HG02885 (cell line): ENCODE data around the gene NR2F6.

Experiments used
- ATAC-seq: cut with Tn5 transposase; IDR thresholded peaks from one replicate; pipeline ENCODE4 v1.9.1; 2021; ENCODE audit warnings: mild to moderate bottlenecking; ENCODE audit not compliant: unreplicated experiment, poor library complexity

NR2F6 gene

DNA sequence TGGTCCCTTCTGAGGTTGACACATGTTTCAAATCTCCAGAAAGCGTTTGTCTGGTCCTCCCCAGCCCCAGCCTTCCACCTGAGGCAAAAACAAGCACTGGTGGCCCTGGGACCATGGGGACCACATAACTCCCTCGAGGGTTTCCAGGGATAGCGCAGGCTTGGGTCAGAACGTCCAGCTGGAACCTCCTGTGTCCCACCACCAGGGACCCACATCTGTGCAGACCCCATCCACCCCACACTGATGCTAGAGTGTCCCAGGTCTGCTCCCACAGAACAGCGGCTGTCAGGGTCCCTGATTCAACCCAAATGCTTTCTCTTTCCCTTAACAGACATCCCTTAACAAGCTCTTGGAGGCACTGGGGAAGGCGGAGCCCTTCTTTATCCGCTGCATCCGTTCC lies 60.1 kb downstream of the NR2F6 start:
- ATAC-seq, result no peak

- ATAC-seq, result no peak
Observed at GRCh38 chr19:17184371-17184841, 61.3 kb downstream of the NR2F6 start.

DNA sequence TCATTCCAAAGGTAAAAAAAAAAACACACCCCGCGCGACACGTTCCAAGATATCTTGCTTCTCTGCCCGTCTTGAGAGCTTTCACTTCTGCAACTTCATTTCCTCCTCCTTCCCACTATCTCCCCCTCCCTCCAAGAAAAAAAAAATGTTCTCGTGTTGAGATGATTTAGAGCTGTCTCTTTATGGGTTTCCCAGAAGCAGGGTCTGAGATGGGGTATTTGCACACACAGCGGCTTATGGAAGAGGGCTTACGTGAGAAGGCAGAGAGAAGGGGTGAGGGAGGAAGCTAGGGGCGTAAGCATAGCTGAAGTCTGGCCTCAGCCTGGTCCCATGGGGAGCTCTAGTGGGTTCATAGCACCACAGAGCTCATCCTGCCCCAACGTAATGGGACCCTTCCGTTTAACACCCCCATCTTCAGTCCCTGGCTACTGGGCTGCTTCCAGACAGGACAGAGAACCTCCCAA lies 61.8 kb downstream of the NR2F6 start:
- no peak for ATAC-seq

GRCh38 chr19:17183271-17183761 lies 62.4 kb downstream of the NR2F6 start:
- no peak for ATAC-seq
